Thyroid gland (tissue), 4 donors: ENCODE results near the gene IQGAP2. TPM values are rescaled to one million over a fixed set of nuclear protein-coding genes. Genes with fewer than 3 reads are reported as not detected.

Source experiments
- DNase-seq, 2 donors: peaks; one replicate each; pipeline ENCODE4 v3.0.0-alpha.2; 2019
- H3K27ac ChIP-seq, 3 donors: fragments of 200-600 bp; sonication (generic); 1 replicate in 2 of 3; 2 replicates in 1 of 3; pipeline ENCODE4 v1.5.1; 2016 to 2019; ENCODE audit warnings: mild to moderate bottlenecking in 1 of 3, moderate library complexity in 1 of 3
- H3K27me3 ChIP-seq: fragments of 200-600 bp; sonication (generic); one replicate; pipeline ENCODE4 v1.5.1; 2019
- H3K36me3 ChIP-seq, 2 donors: fragments of 200-600 bp; sonication (generic); one replicate each; pipeline ENCODE4 v1.5.1; 2016 to 2019
- H3K4me1 ChIP-seq, 2 donors: fragments of 200-600 bp; sonication (generic); one replicate each; pipeline ENCODE4 v1.5.1; 2017 to 2019
- H3K4me3 ChIP-seq, 3 donors: fragments of 200-600 bp; sonication (generic); replicated peaks in 1 of 3; 1 replicate in 2 of 3; 2 replicates in 1 of 3; pipeline ENCODE4 v1.5.1; 2016; ENCODE audit warnings: mild to moderate bottlenecking in 1 of 3
- H3K9me3 ChIP-seq: fragments of 200-600 bp; sonication (generic); one replicate; pipeline ENCODE4 v1.5.1; 2017
- CTCF ChIP-seq, 6 experiments: fragments of 200-600 bp in 3 of 6; fragments of 450-650 bp in 3 of 6; sonication (generic) in 3 of 6; IDR thresholded peaks; one replicate each; pipeline ENCODE4 v1.5.1; 2016 to 2019; ENCODE audit warnings: antibody characterized with exemption in 6 of 6, mild to moderate bottlenecking in 2 of 6, inconsistent platforms in 1 of 6, moderate library complexity in 1 of 6
- POLR2A ChIP-seq, 2 donors: fragments of 450-650 bp; IDR thresholded peaks; one replicate each; pipeline ENCODE4 v1.6.1; 2017; ENCODE audit warnings: antibody characterized with exemption in 2 of 2, mild to moderate bottlenecking in 2 of 2, moderate library complexity in 1 of 2
- WGBS, 2 donors: methylation state at CpG; one replicate each; pipeline ENCODE4 v1.1.5; 2017; 5-methylcytosine and 5-hydroxymethylcytosine counted together
- intact Hi-C: fragments of 100-400 bp; cut with DNase I; formaldehyde crosslinking; loops from one replicate; pipeline ENCODE4 v1.15.1; 2023
- total RNA-seq, 4 donors: library from RNA; depleted of rRNA; stranded (reverse); fragments of >200 nt; gene quantifications; one replicate each; pipeline ENCODE4 v1.2.3, GENCODE V29; 2016

IQGAP2 gene
- total RNA-seq, 4 donors from 2014 or later = 55.1 to 85.5 (median 64.0) TPM

DNA sequence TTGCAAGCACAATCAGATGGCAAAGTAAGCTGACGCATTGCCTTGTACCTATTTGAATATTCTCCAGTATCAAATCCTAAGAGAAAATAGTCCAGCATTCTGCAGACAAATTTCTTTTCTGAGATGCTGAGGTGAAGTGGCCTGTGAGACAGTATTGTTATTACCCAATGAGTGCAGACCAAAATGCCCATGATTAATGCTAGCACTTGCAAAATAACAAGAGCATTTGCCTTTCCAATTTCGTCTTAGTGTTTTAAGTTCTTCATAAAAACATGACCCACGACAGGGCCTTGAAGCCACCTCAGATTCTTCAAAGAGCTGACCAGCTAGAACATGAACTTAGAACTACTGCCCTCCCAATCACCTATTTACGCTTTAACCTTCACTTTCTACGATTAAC, 2.6 kb upstream of the IQGAP2 start:
- intact Hi-C loops = loop anchor here (10.0 kb wide), 1 partner anchor 134 kb away; no protein-coding TSS in a partner anchor
- Histone ChIP-seq H3K27me3 (no peaks in the 10 kb centered on the region), H3K9me3 (no peaks in the 10 kb centered on the region), H3K27ac (no peak overlapping the region), H3K36me3 (no peaks in the 10 kb centered on the region), H3K4me1 (peaks cover 8 to 20% of the 10 kb centered on the region in 2 donors), H3K4me3 (no peak overlapping the region)
- no peak for DNase-seq
- 93 to 96% methylated on average over 5 of the region's 5 CpGs for whole genome bisulfite sequencing, 2 donors
- no peak for TF ChIP-seq POLR2A (IDR thresholded peaks at IDR 0.05)
- no peak for TF ChIP-seq CTCF (IDR thresholded peaks at IDR 0.05)

GRCh38 chr5:76401801-76402250, 1.3 kb upstream of the IQGAP2 start:
- 29 to 31% methylated on average over 11 of the region's 11 CpGs for WGBS, 2 donors

GRCh38 chr5:76402251-76402885, 717 bp upstream of the IQGAP2 start:
- H3K4me1 ChIP-seq = peaks cover 13 to 33% of the 10 kb centered on the region in 2 donors
- H3K9me3 ChIP-seq = no peaks in the 10 kb centered on the region
- WGBS, 2 donors = 3 to 5% methylated on average over 25 of the region's 25 CpGs
- no peaks in the 10 kb centered on the region for H3K27me3 ChIP-seq
- DNase-seq = peak; percentile 58 to 61
- intact Hi-C loops = loop anchor here (10.0 kb wide), 1 partner anchor 132 kb away; no protein-coding TSS in a partner anchor
- no peaks in the 10 kb centered on the region for H3K36me3 ChIP-seq
- H3K27ac ChIP-seq = peak overlapping the region; percentile 78 to 86 (median 85)
- TF ChIP-seq CTCF (IDR thresholded peaks at IDR 0.05) = no peak
- no peak for TF ChIP-seq POLR2A (IDR thresholded peaks at IDR 0.05)
- peak overlapping the region in 2 of 3 donors; percentile 48 to 62 for H3K4me3 ChIP-seq

More at GRCh38 chr5:76401801-76402250, 1.3 kb upstream of the IQGAP2 start:
- H3K9me3 ChIP-seq = no peaks in the 10 kb centered on the region
- peak overlapping the region; percentile 78 to 86 (median 85) for H3K27ac ChIP-seq
- intact Hi-C loops = loop anchor here (10.0 kb wide), 1 partner anchor 133 kb away; no protein-coding TSS in a partner anchor
- H3K4me3 ChIP-seq = peak overlapping the region in 2 of 3 donors; percentile 48 to 62
- H3K4me1 ChIP-seq = peaks cover 8 to 33% of the 10 kb centered on the region in 2 donors
- DNase-seq = no peak
- TF ChIP-seq POLR2A (IDR thresholded peaks at IDR 0.05) (no peak), CTCF (IDR thresholded peaks at IDR 0.05) (no peak)
- no peaks in the 10 kb centered on the region for H3K36me3 ChIP-seq
- H3K27me3 ChIP-seq = no peaks in the 10 kb centered on the region

- TF ChIP-seq POLR2A (IDR thresholded peaks at IDR 0.05) (peak in 1 of 2 donors; percentile 19), CTCF (IDR thresholded peaks at IDR 0.05) (peak in 5 of 6 experiments; percentile 51 to 80 (median 60))
- Histone ChIP-seq H3K4me1 (peaks cover 19 to 41% of the 10 kb centered on the region in 2 donors), H3K27me3 (no peaks in the 10 kb centered on the region), H3K36me3 (no peaks in the 10 kb centered on the region), H3K9me3 (no peaks in the 10 kb centered on the region), H3K27ac (peak overlapping the region; percentile 78 to 86 (median 85)), H3K4me3 (peak overlapping the region; percentile 48 to 75 (median 62))
- intact Hi-C loops = loop anchor here (10.0 kb wide), 1 partner anchor 131 kb away; no protein-coding TSS in a partner anchor
- peak; percentile 84 to 87 for DNase-seq
- WGBS, 2 donors = 0 to 5% methylated on average over 4 to 18 of the region's 30 CpGs
These were observed 709 bp downstream of the IQGAP2 start for GRCh38 chr5:76403766-76404222.
